Germinal center (tissue), 1 donor: ENCODE data around the gene SAP25.
"Not testable (repeated sequence)": the region's sequence is repeated elsewhere in the genome, so short reads cannot be mapped to it uniquely, and the experiment has no call there.

ENCODE experiments used
- DNase-seq: peaks from one replicate; pipeline ENCODE4 v3.0.0; 2012; ENCODE audit warnings: mixed read lengths, low spot score

SAP25 gene

GRCh38 chr7:100561491-100562194, 12.1 kb downstream of the SAP25 start:
- DNase-seq, result no peak

GRCh38 chr7:100559127-100559526, 14.6 kb downstream of the SAP25 start:
- no peak for DNase-seq

- DNase-seq, result no peak
Observed at GRCh38 chr7:100556541-100556940, 17.2 kb downstream of the SAP25 start.

- DNase-seq, result no peak
Observed at GRCh38 chr7:100555701-100556100, 18.0 kb downstream of the SAP25 start.

- DNase-seq, result no peak
Observed at GRCh38 chr7:100553032-100553431, 20.7 kb downstream of the SAP25 start.

- no peak for DNase-seq
Observed at GRCh38 chr7:100552532-100552931, 21.2 kb downstream of the SAP25 start.

GRCh38 chr7:100548446-100548845, 25.3 kb downstream of the SAP25 start:
- DNase-seq, result not testable (repeated sequence)

GRCh38 chr7:100547872-100548271, 25.8 kb downstream of the SAP25 start:
- DNase-seq, result no peak

GRCh38 chr7:100546926-100547800, 26.5 kb downstream of the SAP25 start:
- no peak for DNase-seq

- no peak for DNase-seq
Observed at GRCh38 chr7:100546129-100546925, 27.4 kb downstream of the SAP25 start.

- DNase-seq, result no peak
Observed at GRCh38 chr7:100545360-100546128, 28.2 kb downstream of the SAP25 start.

- no peak for DNase-seq
Observed at GRCh38 chr7:100544967-100545359, 28.7 kb downstream of the SAP25 start.

- no peak for DNase-seq
Observed at GRCh38 chr7:100544386-100544785, 29.3 kb downstream of the SAP25 start.

GRCh38 chr7:100543586-100543985, 30.1 kb downstream of the SAP25 start:
- DNase-seq, result no peak

- not testable (repeated sequence) for DNase-seq
Observed at GRCh38 chr7:100541309-100541708, 32.4 kb downstream of the SAP25 start.

GRCh38 chr7:100540073-100540723, 33.5 kb downstream of the SAP25 start:
- DNase-seq, result no peak

- DNase-seq, result no peak
Observed at GRCh38 chr7:100539436-100540006, 34.2 kb downstream of the SAP25 start.

GRCh38 chr7:100538654-100539435, 34.9 kb downstream of the SAP25 start, which contains the start of gene AGFG2:
Gene AGFG2, plus strand, starts transcription at chr7:100539203. Its CDS starts 144 bp downstream, at chr7:100539347.
- peak; percentile 100 for DNase-seq

GRCh38 chr7:100538348-100538653, 35.4 kb downstream of the SAP25 start:
- no peak for DNase-seq

- DNase-seq, result not testable (repeated sequence)
Observed at GRCh38 chr7:100536695-100537094, 37.0 kb downstream of the SAP25 start.
